SU-DHL-6 (cell line): ENCODE results near the gene EEF2K.

Experiments used
- CTCF ChIP-seq: fragments of 200-600 bp; sonication (generic); IDR thresholded peaks from one replicate; pipeline ENCODE4 v1.5.1; 2017; ENCODE audit warnings: antibody characterized with exemption, mild to moderate bottlenecking, low read length, moderate library complexity; ENCODE audit not compliant: insufficient read depth, poor library complexity, severe bottlenecking
- EZH2phosphoT487 ChIP-seq: fragments of 200-600 bp; sonication (generic), shearing (Covaris generic); conservative IDR thresholded peaks from 2 replicates; pipeline ENCODE4 v1.6.1; 2018; ENCODE audit warnings: mild to moderate bottlenecking, antibody characterized with exemption, low read length, moderate library complexity, mixed read lengths

- TF ChIP-seq CTCF: no peak
- no peak for TF ChIP-seq EZH2phosphoT487
These were observed 3.0 kb upstream of the EEF2K start for GRCh38 chr16:22203091-22203490.
